Left ventricle myocardium inferior (tissue), 1 donor: ENCODE results near the gene RPL27. TPM values are rescaled to one million over a fixed set of nuclear protein-coding genes. Genes with fewer than 3 reads are reported as not detected.

Experiments
- DNase-seq: peaks from one replicate; pipeline ENCODE4 v3.0.0-alpha.2; 2020
- H3K27ac ChIP-seq: fragments of 200-600 bp; replicated peaks from 2 replicates; pipeline ENCODE4 v1.8.0; 2021
- H3K27me3 ChIP-seq: fragments of 200-600 bp; 2 replicates; pipeline ENCODE4 v1.8.0; 2021; ENCODE audit warnings: low read depth
- H3K36me3 ChIP-seq: fragments of 200-600 bp; 2 replicates; pipeline ENCODE4 v1.8.0; 2021
- H3K4me1 ChIP-seq: fragments of 200-600 bp; 2 replicates; pipeline ENCODE4 v1.8.0; 2021
- H3K4me3 ChIP-seq: fragments of 200-600 bp; 2 replicates; pipeline ENCODE4 v1.8.0; 2021; ENCODE audit warnings: mild to moderate bottlenecking, moderate library complexity
- H3K9me3 ChIP-seq: fragments of 200-600 bp; replicated peaks from 2 replicates; pipeline ENCODE4 v1.8.0; 2021
- CTCF ChIP-seq: fragments of 200-600 bp; IDR thresholded peaks from 2 replicates; pipeline ENCODE4 v1.8.0; 2021; ENCODE audit warnings: antibody characterized with exemption, mild to moderate bottlenecking, borderline replicate concordance
- intact Hi-C: fragments of 100-400 bp; cut with micrococcal nuclease; formaldehyde crosslinking; loops from one replicate; pipeline ENCODE4 v1.11.0; 2022
- total RNA-seq: library from RNA; stranded (reverse); fragmentation: NEBNext Ultra II Directional; extraction: Animal tissue kit (Norgen Biotek cat#: 25700); gene quantifications from one replicate; pipeline ENCODE4 v1.2.1, GENCODE V29; 2021
- donor health status: DM: no; HTN: yes; CAD: no; lungs with severe emphysema.

The RPL27 gene
- total RNA-seq, 1 donor from 2014 or later = 759 TPM

GRCh38 chr17:42979511-42980273 lies 18.5 kb upstream of the RPL27 start, which contains the start of gene PTGES3L:
Gene PTGES3L, minus strand, starts transcription at chr17:42980080. Its CDS starts 27 bp downstream, at chr17:42980053.
- Histone ChIP-seq H3K27ac (peak within 1 kb of the TSS; percentile 89), H3K9me3 (no peaks in the 10 kb centered on the region), H3K27me3 (no peaks in the 10 kb centered on the region), H3K36me3 (no peaks in the 10 kb centered on the region), H3K4me1 (peaks cover 38% of the 10 kb centered on the region), H3K4me3 (peak within 1 kb of the TSS; percentile 83)
- DNase-seq = peak; percentile 59
- TF ChIP-seq CTCF = no peak
- intact Hi-C loops = no loop called here

GRCh38 chr17:42980274-42980765 lies 17.9 kb upstream of the RPL27 start, which contains the start of gene RUNDC1:
Gene RUNDC1, plus strand, starts transcription at chr17:42980565. Its CDS starts 12 bp downstream, at chr17:42980577.
- intact Hi-C loops = no loop called here
- peak within 1 kb of the TSS; percentile 89 for H3K27ac ChIP-seq
- H3K4me3 ChIP-seq = peak within 1 kb of the TSS; percentile 83
- H3K9me3 ChIP-seq = no peaks in the 10 kb centered on the region
- no peaks in the 10 kb centered on the region for H3K27me3 ChIP-seq
- peaks cover 5% of the 10 kb centered on the region for H3K36me3 ChIP-seq
- DNase-seq = peak; percentile 95
- TF ChIP-seq CTCF = no peak
- H3K4me1 ChIP-seq = peaks cover 38% of the 10 kb centered on the region

GRCh38 chr17:42980766-42981397 lies 17.3 kb upstream of the RPL27 start:
- peaks cover 38% of the 10 kb centered on the region for H3K4me1 ChIP-seq
- DNase-seq = peak; percentile 24
- no peaks in the 10 kb centered on the region for H3K27me3 ChIP-seq
- H3K27ac ChIP-seq = peak overlapping the region; percentile 89
- peak; percentile 13 for TF ChIP-seq CTCF
- no peaks in the 10 kb centered on the region for H3K9me3 ChIP-seq
- H3K36me3 ChIP-seq = peaks cover 9% of the 10 kb centered on the region
- intact Hi-C loops = no loop called here
- peak overlapping the region; percentile 83 for H3K4me3 ChIP-seq

- Histone ChIP-seq H3K36me3 (peaks cover 18% of the 10 kb centered on the region), H3K4me1 (peaks cover 38% of the 10 kb centered on the region), H3K27ac (no peak overlapping the region), H3K4me3 (no peak overlapping the region), H3K9me3 (no peaks in the 10 kb centered on the region), H3K27me3 (no peaks in the 10 kb centered on the region)
- intact Hi-C loops = no loop called here
- TF ChIP-seq CTCF = no peak
- no peak for DNase-seq
Measured at GRCh38 chr17:42982266-42982665, 16.0 kb upstream of the RPL27 start.

GRCh38 chr17:42985225-42985624 lies 13.0 kb upstream of the RPL27 start:
- DNase-seq = no peak
- no peak for TF ChIP-seq CTCF
- H3K27me3 ChIP-seq = no peaks in the 10 kb centered on the region
- peaks cover 47% of the 10 kb centered on the region for H3K36me3 ChIP-seq
- H3K4me1 ChIP-seq = peaks cover 24% of the 10 kb centered on the region
- intact Hi-C loops = no loop called here
- no peaks in the 10 kb centered on the region for H3K9me3 ChIP-seq
- H3K27ac ChIP-seq = no peak overlapping the region
- no peak overlapping the region for H3K4me3 ChIP-seq
